HepG2 (cell line): ENCODE measurements around the gene C2orf81. TPM values are rescaled to one million over a fixed set of nuclear protein-coding genes. Genes with fewer than 3 reads are reported as not detected.

Source experiments
- ARID4A ChIP-seq: sonication (generic); formaldehyde crosslinking; IDR thresholded peaks from 2 replicates; pipeline ENCODE4 v1.5.0; 2020; ENCODE audit warnings: mild to moderate bottlenecking, missing genetic modification reagents, borderline replicate concordance
- FOXC1 ChIP-seq: sonication (generic); formaldehyde crosslinking; IDR thresholded peaks from 2 replicates; pipeline ENCODE4 v1.8.0; 2022; ENCODE audit warnings: mild to moderate bottlenecking, missing genetic modification reagents, borderline replicate concordance
- IKZF5 ChIP-seq: IDR thresholded peaks from 2 replicates; pipeline ENCODE4 v1.6.1; 2018; ENCODE audit warnings: missing genetic modification reagents, mild to moderate bottlenecking, missing compliant biosample characterization
- MAZ ChIP-seq, 2 experiments: sonication (generic) in 1 of 2; formaldehyde crosslinking in 1 of 2; IDR thresholded peaks; 2 replicates each; pipeline versions ENCODE4 v1.5.0 to v1.6.1; 2012 to 2020; ENCODE audit warnings: low read depth in 2 of 2, mild to moderate bottlenecking in 2 of 2, borderline replicate concordance in 1 of 2, improper control_type of control experiment in 1 of 2, low read length in 1 of 2, missing genetic modification reagents in 1 of 2, moderate library complexity in 1 of 2
- MYNN ChIP-seq: sonication (generic); formaldehyde crosslinking; IDR thresholded peaks from 2 replicates; pipeline ENCODE4 v1.4.0; 2020; ENCODE audit warnings: mild to moderate bottlenecking, low read depth, missing genetic modification reagents
- RCOR2 ChIP-seq: IDR thresholded peaks from 2 replicates; pipeline ENCODE4 v1.6.1; 2016; ENCODE audit warnings: missing biosample characterization, missing genetic modification reagents
- SRSF9 ChIP-seq: fragments of 200-400 bp; formaldehyde crosslinking; IDR thresholded peaks from 2 replicates; pipeline ENCODE4 v1.6.1; 2018; ENCODE audit warnings: borderline replicate concordance, mild to moderate bottlenecking, low read depth, low read length; ENCODE audit not compliant: insufficient read depth, poor library complexity, severe bottlenecking
- TBP ChIP-seq: sonication (generic); formaldehyde crosslinking; IDR thresholded peaks from 2 replicates; pipeline ENCODE4 v1.5.0; 2020; ENCODE audit warnings: missing genetic modification reagents
- THAP8 ChIP-seq: sonication (generic); formaldehyde crosslinking; IDR thresholded peaks from 2 replicates; pipeline ENCODE4 v1.5.1; 2020; ENCODE audit warnings: missing genetic modification reagents, mild to moderate bottlenecking, borderline replicate concordance
- ZIK1 ChIP-seq: sonication (generic); formaldehyde crosslinking; IDR thresholded peaks from 2 replicates; pipeline ENCODE4 v1.5.0; 2020; ENCODE audit warnings: mild to moderate bottlenecking, low read depth, missing genetic modification reagents, borderline replicate concordance
- ZNF142 ChIP-seq: sonication (generic); formaldehyde crosslinking; IDR thresholded peaks from 2 replicates; pipeline ENCODE4 v1.4.0; 2020; ENCODE audit warnings: missing genetic modification reagents
- ZNF296 ChIP-seq: sonication (generic); formaldehyde crosslinking; conservative IDR thresholded peaks from 2 replicates; pipeline ENCODE4 v1.5.0; 2020; ENCODE audit warnings: mild to moderate bottlenecking, missing genetic modification reagents
- ZNF782 ChIP-seq: sonication (generic); formaldehyde crosslinking; IDR thresholded peaks from 2 replicates; pipeline ENCODE4 v1.4.0; 2020; ENCODE audit warnings: missing genetic modification reagents, mild to moderate bottlenecking, borderline replicate concordance
- ZZZ3 ChIP-seq: sonication (generic); formaldehyde crosslinking; IDR thresholded peaks from 2 replicates; pipeline ENCODE4 v1.4.0; 2020; ENCODE audit warnings: missing genetic modification reagents, mild to moderate bottlenecking, borderline replicate concordance
- polyA plus RNA-seq, 8 experiments: library from polyadenylated mRNA; depleted of rRNA in 3 of 8; stranded (reverse) in 7 of 8; unstranded in 1 of 8; fragments of >200 nt; fragmentation: Illumina TruSeq in 4 of 8; extraction: Trizol in 4 of 8; gene quantifications; 2 replicates each; pipeline versions ENCODE4 v1.2.1 to v1.2.3, GENCODE V29; 2011 to 2016; ENCODE audit warnings: low read depth in 4 of 8, missing spikeins in 1 of 8, mixed read lengths in 1 of 8; ENCODE audit not compliant: insufficient read depth in 1 of 8
- total RNA-seq, 5 experiments: library from RNA; depleted of rRNA; stranded (reverse); fragments of >200 nt; fragmentation: Illumina TruSeq; extraction: Trizol; gene quantifications; 2 replicates each; pipeline ENCODE4 v1.2.3, GENCODE V29; 2016; ENCODE audit warnings: low read depth in 1 of 5

C2orf81 gene
- total and polyA plus RNA-seq, 2 of the 13 experiments (the other 11 are each of a cell fraction or from before 2014, with no cell fraction given) = 0.15 to 0.17 TPM

GRCh38 chr2:74441690-74442482, 20.5 kb upstream of the C2orf81 start, which contains the start of gene RTKN (continued):
- TF ChIP-seq ARID4A (CRISPR knock-in tag) (peak; percentile 87), SRSF9 (no peak), MYNN (CRISPR knock-in tag) (0 out of 2 replicates have a peak, but pooled peaks have one; percentile 29), RCOR2 (CRISPR knock-in tag) (no peak), TBP (CRISPR knock-in tag) (no peak), ZNF296 (CRISPR knock-in tag) (peak; percentile 84), ZIK1 (no peak), MAZ (IDR thresholded peaks at IDR 0.05; ENCODE audit: borderline replicate concordance, low read depth, low read length) (no peak), MAZ (CRISPR knock-in tag; IDR thresholded peaks at IDR 0.05; ENCODE audit: low read depth) (peak; percentile 89), FOXC1 (peak; percentile 86; the same call in 1 of the 2 replicates), IKZF5 (CRISPR knock-in tag) (peak; percentile 80), ZNF782 (CRISPR knock-in tag) (peak; percentile 92; the same call in 1 of the 2 replicates), THAP8 (peak; percentile 67), ZNF142 (CRISPR knock-in tag) (peak; percentile 71), ZZZ3 (CRISPR knock-in tag) (no peak; the same call in 1 of the 2 replicates)
